ENCODE results near the gene LIMS4.
"Not testable (repeated sequence)": the region's sequence is repeated elsewhere in the genome, so short reads cannot be mapped to it uniquely, and the experiment has no call there.

The LIMS4 gene

GRCh38 chr2:110422852-110423573 is 49.6 kb downstream of the LIMS4 start:
- H3K9me3 ChIP-seq (ENCODE audit: low read length); H3K4me2 ChIP-seq (ENCODE audit: low read length); H3K9me2 ChIP-seq (ENCODE audit: low read depth, low read length); H2AFZ ChIP-seq (ENCODE audit: low read length); H4K20me1 ChIP-seq (ENCODE audit: insufficient read depth, low read length); H3K79me2 ChIP-seq (ENCODE audit: insufficient read depth, low read length); H3K27ac ChIP-seq (ENCODE audit: low read depth, low read length, poor library complexity, severe bottlenecking); H3F3A ChIP-seq (ENCODE audit: insufficient read depth, low read length); H3K9ac ChIP-seq (ENCODE audit: low read length); H3K36me3 ChIP-seq (ENCODE audit: insufficient read depth, low read length); H3K4me1 ChIP-seq (ENCODE audit: insufficient read depth, low read length, severe bottlenecking); H3K27me3 ChIP-seq (ENCODE audit: insufficient read depth, low read length); H3K4me3 ChIP-seq (ENCODE audit: low read depth, low read length, poor library complexity, severe bottlenecking): not testable (repeated sequence)

DNA sequence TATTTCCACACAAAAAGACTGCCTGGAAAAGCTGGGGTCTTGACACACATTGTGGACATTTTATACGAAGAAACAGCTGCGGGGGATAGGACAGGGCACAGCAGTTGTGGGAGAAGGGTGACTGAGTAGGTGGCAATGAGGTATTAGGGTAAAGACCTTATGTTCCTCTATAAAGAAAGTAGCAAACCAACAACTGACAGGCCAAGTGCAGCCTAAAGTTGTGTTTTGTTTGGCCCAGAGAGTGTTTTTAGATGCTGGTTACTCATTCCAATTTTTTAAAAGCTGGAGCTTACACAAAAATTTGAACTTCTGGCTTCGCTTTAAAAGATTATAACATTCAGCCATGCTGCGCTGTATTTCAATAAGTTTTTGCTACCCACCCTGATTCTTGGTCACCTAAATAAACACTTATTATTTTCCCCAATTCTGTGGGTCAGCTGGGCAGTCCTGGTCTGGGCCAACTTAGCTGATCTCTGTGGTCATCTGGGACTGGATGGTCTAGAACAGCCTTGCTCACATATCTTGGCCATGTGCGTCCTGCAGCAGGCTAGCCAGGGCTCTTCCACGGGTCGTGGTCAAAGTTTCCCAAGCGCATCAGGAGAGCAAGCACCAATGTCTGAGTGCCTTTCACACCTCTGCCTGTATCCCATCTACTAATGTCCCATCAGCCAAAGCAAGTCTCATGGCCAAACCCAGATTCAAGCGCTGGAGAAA is 51.8 kb downstream of the LIMS4 start:
- not testable (repeated sequence) for H4K20me1 ChIP-seq (ENCODE audit: insufficient read depth, low read length); H3K79me2 ChIP-seq (ENCODE audit: insufficient read depth, low read length); H3K9me2 ChIP-seq (ENCODE audit: low read depth, low read length); H3K9me3 ChIP-seq (ENCODE audit: low read length); H3K9ac ChIP-seq (ENCODE audit: low read length); H3F3A ChIP-seq (ENCODE audit: insufficient read depth, low read length); H3K4me3 ChIP-seq (ENCODE audit: low read depth, low read length, poor library complexity, severe bottlenecking); H3K27me3 ChIP-seq (ENCODE audit: insufficient read depth, low read length); H2AFZ ChIP-seq (ENCODE audit: low read length); H3K27ac ChIP-seq (ENCODE audit: low read depth, low read length, poor library complexity, severe bottlenecking); H3K36me3 ChIP-seq (ENCODE audit: insufficient read depth, low read length); H3K4me1 ChIP-seq (ENCODE audit: insufficient read depth, low read length, severe bottlenecking); H3K4me2 ChIP-seq (ENCODE audit: low read length)

- H3K27me3 ChIP-seq (ENCODE audit: insufficient read depth, low read length); H3K9ac ChIP-seq (ENCODE audit: low read length); H3K36me3 ChIP-seq (ENCODE audit: insufficient read depth, low read length); H3K79me2 ChIP-seq (ENCODE audit: insufficient read depth, low read length); H3K4me2 ChIP-seq (ENCODE audit: low read length); H4K20me1 ChIP-seq (ENCODE audit: insufficient read depth, low read length); H3K4me3 ChIP-seq (ENCODE audit: low read depth, low read length, poor library complexity, severe bottlenecking); H3K4me1 ChIP-seq (ENCODE audit: insufficient read depth, low read length, severe bottlenecking); H3K9me2 ChIP-seq (ENCODE audit: low read depth, low read length); H3K27ac ChIP-seq (ENCODE audit: low read depth, low read length, poor library complexity, severe bottlenecking); H3F3A ChIP-seq (ENCODE audit: insufficient read depth, low read length); H3K9me3 ChIP-seq (ENCODE audit: low read length); H2AFZ ChIP-seq (ENCODE audit: low read length): not testable (repeated sequence)
These were observed 65.5 kb downstream of the LIMS4 start for GRCh38 chr2:110407142-110407541.

- not testable (repeated sequence) for H3K4me3 ChIP-seq (ENCODE audit: low read depth, low read length, poor library complexity, severe bottlenecking); H3K4me1 ChIP-seq (ENCODE audit: insufficient read depth, low read length, severe bottlenecking); H4K20me1 ChIP-seq (ENCODE audit: insufficient read depth, low read length); H3F3A ChIP-seq (ENCODE audit: insufficient read depth, low read length); H2AFZ ChIP-seq (ENCODE audit: low read length); H3K27me3 ChIP-seq (ENCODE audit: insufficient read depth, low read length); H3K27ac ChIP-seq (ENCODE audit: low read depth, low read length, poor library complexity, severe bottlenecking); H3K9me2 ChIP-seq (ENCODE audit: low read depth, low read length); H3K4me2 ChIP-seq (ENCODE audit: low read length); H3K79me2 ChIP-seq (ENCODE audit: insufficient read depth, low read length); H3K36me3 ChIP-seq (ENCODE audit: insufficient read depth, low read length); H3K9ac ChIP-seq (ENCODE audit: low read length); H3K9me3 ChIP-seq (ENCODE audit: low read length)
These were observed 67.6 kb downstream of the LIMS4 start for GRCh38 chr2:110404988-110405387.

DNA sequence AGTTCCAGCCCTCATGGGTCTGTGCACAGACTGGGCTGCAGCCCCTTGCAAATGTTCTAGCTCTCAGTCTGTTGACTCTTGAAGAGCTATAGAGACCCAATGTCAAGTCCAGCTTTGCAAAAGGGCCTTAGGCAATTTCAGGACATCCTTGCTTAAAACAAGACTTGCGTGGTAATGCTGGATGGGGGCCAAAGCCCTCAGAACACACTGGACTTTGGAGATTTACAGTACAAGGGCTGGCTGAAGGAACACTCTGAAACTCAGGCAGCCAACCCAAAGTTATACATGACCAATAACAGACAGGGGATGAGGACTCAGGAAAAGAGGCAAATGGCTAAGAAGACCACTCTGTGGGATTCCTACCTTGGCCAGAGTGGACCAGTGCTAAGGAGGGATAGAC is 68.4 kb downstream of the LIMS4 start:
- not testable (repeated sequence) for H3K4me1 ChIP-seq (ENCODE audit: insufficient read depth, low read length, severe bottlenecking); H3K4me2 ChIP-seq (ENCODE audit: low read length); H2AFZ ChIP-seq (ENCODE audit: low read length); H3K27ac ChIP-seq (ENCODE audit: low read depth, low read length, poor library complexity, severe bottlenecking); H3F3A ChIP-seq (ENCODE audit: insufficient read depth, low read length); H3K9me2 ChIP-seq (ENCODE audit: low read depth, low read length); H3K36me3 ChIP-seq (ENCODE audit: insufficient read depth, low read length); H3K79me2 ChIP-seq (ENCODE audit: insufficient read depth, low read length); H3K9me3 ChIP-seq (ENCODE audit: low read length); H3K4me3 ChIP-seq (ENCODE audit: low read depth, low read length, poor library complexity, severe bottlenecking); H3K27me3 ChIP-seq (ENCODE audit: insufficient read depth, low read length); H4K20me1 ChIP-seq (ENCODE audit: insufficient read depth, low read length); H3K9ac ChIP-seq (ENCODE audit: low read length)

- not testable (repeated sequence) for H3K9me3 ChIP-seq (ENCODE audit: low read length); H3F3A ChIP-seq (ENCODE audit: insufficient read depth, low read length); H3K36me3 ChIP-seq (ENCODE audit: insufficient read depth, low read length); H3K27me3 ChIP-seq (ENCODE audit: insufficient read depth, low read length); H4K20me1 ChIP-seq (ENCODE audit: insufficient read depth, low read length); H3K4me3 ChIP-seq (ENCODE audit: low read depth, low read length, poor library complexity, severe bottlenecking); H2AFZ ChIP-seq (ENCODE audit: low read length); H3K4me1 ChIP-seq (ENCODE audit: insufficient read depth, low read length, severe bottlenecking); H3K9ac ChIP-seq (ENCODE audit: low read length); H3K27ac ChIP-seq (ENCODE audit: low read depth, low read length, poor library complexity, severe bottlenecking); H3K9me2 ChIP-seq (ENCODE audit: low read depth, low read length); H3K79me2 ChIP-seq (ENCODE audit: insufficient read depth, low read length); H3K4me2 ChIP-seq (ENCODE audit: low read length)
These were observed 71.5 kb downstream of the LIMS4 start for GRCh38 chr2:110401001-110401618.

DNA sequence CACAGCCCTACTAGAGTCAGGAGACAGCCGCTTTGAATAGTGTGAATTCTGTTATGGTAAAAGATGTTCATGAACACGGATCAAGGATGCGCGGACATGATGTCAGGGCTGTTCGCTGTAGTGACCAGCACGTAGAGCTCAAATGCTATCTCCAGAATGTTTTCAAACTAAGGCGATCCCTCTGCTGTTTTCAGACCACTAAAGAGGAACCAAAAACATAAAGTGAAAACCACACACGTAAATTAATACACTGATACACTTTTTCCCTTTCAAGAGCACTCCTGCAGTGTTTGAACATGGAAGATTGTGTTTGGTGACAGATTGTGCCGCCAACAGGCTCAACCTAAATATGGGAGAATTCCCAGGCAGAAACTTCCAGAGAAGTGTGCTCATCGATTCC is 73.2 kb downstream of the LIMS4 start:
- not testable (repeated sequence) for H3K27me3 ChIP-seq (ENCODE audit: insufficient read depth, low read length); H4K20me1 ChIP-seq (ENCODE audit: insufficient read depth, low read length); H3K9me2 ChIP-seq (ENCODE audit: low read depth, low read length); H3K4me1 ChIP-seq (ENCODE audit: insufficient read depth, low read length, severe bottlenecking); H3K9ac ChIP-seq (ENCODE audit: low read length); H3K27ac ChIP-seq (ENCODE audit: low read depth, low read length, poor library complexity, severe bottlenecking); H3F3A ChIP-seq (ENCODE audit: insufficient read depth, low read length); H3K4me2 ChIP-seq (ENCODE audit: low read length); H3K9me3 ChIP-seq (ENCODE audit: low read length); H3K79me2 ChIP-seq (ENCODE audit: insufficient read depth, low read length); H3K36me3 ChIP-seq (ENCODE audit: insufficient read depth, low read length); H2AFZ ChIP-seq (ENCODE audit: low read length); H3K4me3 ChIP-seq (ENCODE audit: low read depth, low read length, poor library complexity, severe bottlenecking)

Data from OCI-LY1 (cell line).